GM23338 (cell line): Measurements from ENCODE around the gene IRGC. TPM values are rescaled to one million over a fixed set of nuclear protein-coding genes. Genes with fewer than 3 reads are reported as not detected.

Source experiments
- CTCF ChIP-seq, 2 experiments: fragments of 200-600 bp in 1 of 2; sonication (generic) in 1 of 2; conservative IDR thresholded peaks; 2 replicates each; pipeline versions ENCODE4 v1.5.1 to v1.6.1; 2016 to 2017; ENCODE audit warnings: antibody characterized with exemption in 2 of 2, low read depth in 2 of 2, mild to moderate bottlenecking in 2 of 2, moderate library complexity in 1 of 2
- JUNB ChIP-seq: IDR thresholded peaks from one replicate; pipeline ENCODE4 v1.6.1; 2016; ENCODE audit warnings: antibody characterized with exemption; ENCODE audit not compliant: unreplicated experiment
- NANOG ChIP-seq: IDR thresholded peaks from 2 replicates; pipeline ENCODE4 v1.6.1; 2016; ENCODE audit warnings: antibody characterized with exemption, borderline replicate concordance
- POLR2AphosphoS5 ChIP-seq: IDR thresholded peaks from 2 replicates; pipeline ENCODE4 v1.6.1; 2016; ENCODE audit warnings: antibody characterized with exemption, low read depth
- REST ChIP-seq: IDR thresholded peaks from one replicate; pipeline ENCODE4 v1.6.1; 2018; ENCODE audit warnings: antibody characterized with exemption; ENCODE audit not compliant: unreplicated experiment
- STAT1 ChIP-seq: IDR thresholded peaks from one replicate; pipeline ENCODE4 v1.6.1; 2016; ENCODE audit warnings: antibody characterized with exemption; ENCODE audit not compliant: unreplicated experiment
- ZNF114 ChIP-seq: fragments of 250-450 bp; sonication (Bioruptor Pico); IDR thresholded peaks from 2 replicates; pipeline ENCODE4 v1.5.0; 2020; ENCODE audit warnings: mild to moderate bottlenecking, moderate library complexity
- ZNF462 ChIP-seq: fragments of 250-450 bp; sonication (Bioruptor Pico); IDR thresholded peaks from 2 replicates; pipeline ENCODE4 v1.5.0; 2020; ENCODE audit warnings: mild to moderate bottlenecking, moderate library complexity
- polyA plus RNA-seq: library from polyadenylated mRNA; unstranded; fragments of >200 nt; fragmentation: Nextera tagmentation; extraction: Ambion mirVana; gene quantifications from 2 replicates; pipeline ENCODE4 v1.2.1, GENCODE V29; 2016
- total RNA-seq: library from RNA; depleted of rRNA; stranded (reverse); fragments of >200 nt; shearing (Covaris generic); gene quantifications from 2 replicates; pipeline ENCODE4 v1.2.3, GENCODE V29; 2014

IRGC gene
- total and polyA plus RNA-seq, 2 experiments from 2014 or later, result not detected

DNA sequence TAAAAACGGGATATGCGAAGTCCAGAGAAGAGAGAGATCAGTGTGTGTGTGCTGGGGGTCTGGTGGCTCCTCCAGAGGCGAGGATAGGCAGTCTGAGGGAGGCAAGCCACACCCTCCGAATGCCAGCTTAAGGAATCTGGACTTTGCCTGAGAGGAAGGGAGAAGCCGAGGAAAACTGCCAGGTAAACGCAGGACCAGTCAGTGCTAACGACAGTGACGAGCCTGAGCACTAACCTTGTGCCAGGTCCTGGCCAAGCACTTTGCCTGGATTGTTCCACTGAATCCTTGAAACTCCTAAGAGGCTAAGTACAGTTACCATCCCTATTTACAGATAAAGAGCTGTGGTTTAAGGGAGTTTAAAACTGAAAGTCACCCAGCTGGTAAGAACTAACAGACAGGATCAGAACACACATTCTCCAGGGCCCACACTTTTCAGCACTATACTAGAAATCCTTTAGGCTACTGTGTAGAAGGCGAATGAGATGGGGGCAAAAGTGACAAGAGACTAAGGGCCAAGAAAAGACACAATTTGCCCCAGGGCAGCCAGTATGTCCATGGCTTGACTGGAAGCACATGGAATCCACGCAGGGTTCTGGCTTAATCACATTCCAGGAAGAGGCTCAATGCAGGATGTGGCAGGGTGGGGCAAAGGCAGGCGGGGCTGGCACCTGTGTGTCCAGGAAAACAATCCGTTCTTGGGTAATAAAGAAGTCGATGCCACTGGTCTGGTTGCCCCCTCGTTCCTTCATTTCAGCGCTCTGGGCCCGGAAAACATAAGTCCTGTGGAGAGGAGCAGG, 23.8 kb downstream of the IRGC start (continued):
- TF ChIP-seq ZNF462 (CRISPR knock-in tag), result no peak
- TF ChIP-seq JUNB, result no peak
- no peak for TF ChIP-seq CTCF (conservative IDR thresholded peaks at IDR 0.05; ENCODE audit: low read depth in 2 of 2)
- TF ChIP-seq ZNF114, result no peak
- TF ChIP-seq STAT1, result no peak
- TF ChIP-seq REST, result no peak
- TF ChIP-seq POLR2AphosphoS5, result no peak
- TF ChIP-seq NANOG, result no peak
